NCI-H345 treated with DMSO at 0.1 percent for 48 hours (cell line): ENCODE results near the gene SULT4A1.
A peak's percentile ranks its signal among the peaks of the same experiment; 100 is the strongest.
"Not testable (repeated sequence)": the region's sequence is repeated elsewhere in the genome, so short reads cannot be mapped to it uniquely, and the experiment has no call there.

Source experiments
- DNase-seq: peaks from one replicate; lab custom pipeline; 2025; ENCODE audit not compliant: unreplicated experiment; lab: John Stamatoyannopoulos, UW

Gene SULT4A1

GRCh38 chr22:43887391-43887790, 25.1 kb upstream of the SULT4A1 start:
- no peak for DNase-seq

DNA sequence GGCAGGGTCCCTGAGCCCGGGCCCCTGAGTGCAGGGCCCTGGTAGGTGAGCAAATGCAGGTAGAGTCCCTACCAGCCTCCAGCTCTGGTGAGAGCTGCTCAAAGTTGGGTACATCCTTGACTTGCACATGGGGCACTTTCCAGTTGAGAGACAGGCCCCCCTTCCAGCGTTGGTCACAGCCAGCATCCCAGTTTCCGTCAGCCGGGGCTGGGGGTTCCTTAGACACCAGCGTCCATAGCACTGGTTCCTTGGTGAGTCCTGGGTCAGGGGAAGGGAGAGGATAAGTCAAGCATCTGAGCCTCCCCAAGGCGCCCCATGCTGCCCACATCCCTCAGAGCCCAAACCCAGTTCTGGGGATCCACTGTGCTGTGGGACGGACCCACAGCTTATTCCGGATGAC, 23.9 kb upstream of the SULT4A1 start:
- no peak for DNase-seq

GRCh38 chr22:43885786-43886185, 23.5 kb upstream of the SULT4A1 start:
- no peak for DNase-seq

- DNase-seq, result no peak
These were observed 23.0 kb upstream of the SULT4A1 start for GRCh38 chr22:43885319-43885671.

DNA sequence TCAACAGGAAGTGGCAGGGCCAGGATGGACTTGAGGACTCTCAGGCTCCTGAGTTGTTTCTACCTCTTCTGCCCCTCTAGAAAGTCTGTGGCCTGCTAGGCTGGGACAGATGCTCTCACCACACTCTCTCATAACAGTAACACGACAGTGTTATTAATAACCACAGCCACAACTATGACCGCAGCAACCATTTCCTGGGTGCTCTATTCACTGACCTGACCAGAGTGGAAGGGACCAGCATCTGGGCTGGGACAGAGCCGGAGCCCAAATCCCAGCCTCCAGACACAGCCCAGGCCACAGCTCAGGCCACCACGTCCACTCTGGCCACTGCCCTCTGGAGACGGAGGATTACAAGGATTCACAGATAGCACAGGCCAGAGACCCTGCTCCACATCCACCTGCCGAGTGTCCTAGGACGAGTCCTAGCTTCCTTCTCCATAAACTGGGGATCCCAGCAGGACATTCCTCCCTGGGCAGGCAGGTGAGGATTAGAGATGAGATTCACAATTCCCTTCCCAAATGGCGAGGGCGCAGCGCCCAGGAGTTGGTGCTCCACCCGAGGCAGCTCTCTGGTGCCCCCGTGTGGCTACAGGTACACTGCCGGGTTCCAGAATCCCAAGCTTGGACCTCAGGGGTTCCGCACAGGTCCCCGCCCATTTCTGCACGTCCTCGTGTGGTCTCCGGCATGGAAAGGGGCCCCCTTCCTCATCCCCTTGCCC, 22.4 kb upstream of the SULT4A1 start:
- DNase-seq, result peak; percentile 2

GRCh38 chr22:43883719-43884415, 21.6 kb upstream of the SULT4A1 start:
- no peak for DNase-seq

DNA sequence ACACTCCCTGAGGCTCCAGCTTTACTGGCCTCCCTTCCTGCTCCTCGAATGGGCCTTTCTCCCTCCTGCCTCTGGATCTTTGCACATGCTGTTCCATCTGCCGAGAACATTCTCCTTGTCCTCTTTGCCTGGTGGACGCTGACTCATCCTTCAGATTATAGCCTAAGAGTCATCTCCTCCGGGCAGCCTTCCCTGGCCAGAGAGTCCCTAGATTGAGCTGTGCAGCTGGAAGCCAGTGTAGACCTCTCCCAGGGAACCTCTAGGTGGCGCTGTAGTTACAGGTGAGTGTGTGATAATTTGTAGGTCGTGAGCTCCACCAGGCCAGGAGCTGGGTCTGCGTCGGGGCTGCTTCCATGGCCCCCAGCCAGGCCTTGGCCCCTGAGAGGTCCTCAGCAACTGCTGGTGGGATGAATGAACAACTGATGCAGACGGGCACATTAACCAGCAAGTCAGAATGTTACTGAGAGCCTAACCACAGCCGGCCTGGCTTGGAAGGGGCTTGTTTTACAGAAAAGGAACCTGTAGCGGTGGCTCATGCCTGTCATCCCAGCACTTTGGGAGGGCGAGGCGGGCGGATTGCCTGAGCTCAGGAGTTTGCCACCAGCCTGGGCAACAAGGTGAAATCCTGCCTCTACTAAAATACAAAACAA, 20.8 kb upstream of the SULT4A1 start:
- peak; percentile 25 for DNase-seq

GRCh38 chr22:43882122-43882767, 19.9 kb upstream of the SULT4A1 start:
- DNase-seq, result no peak

- DNase-seq, result no peak
These were observed 19.1 kb upstream of the SULT4A1 start for GRCh38 chr22:43881091-43882061.

- DNase-seq, result no peak
These were observed 18.3 kb upstream of the SULT4A1 start for GRCh38 chr22:43880541-43880991.

- no peak for DNase-seq
These were observed 17.7 kb upstream of the SULT4A1 start for GRCh38 chr22:43879901-43880540.

GRCh38 chr22:43878831-43879550, 16.7 kb upstream of the SULT4A1 start:
- DNase-seq, result no peak

GRCh38 chr22:43878079-43878795, 15.9 kb upstream of the SULT4A1 start:
- DNase-seq, result no peak

GRCh38 chr22:43876866-43877509, 14.7 kb upstream of the SULT4A1 start:
- DNase-seq, result no peak

- DNase-seq, result no peak
These were observed 7.5 kb upstream of the SULT4A1 start for GRCh38 chr22:43869799-43870198.

DNA sequence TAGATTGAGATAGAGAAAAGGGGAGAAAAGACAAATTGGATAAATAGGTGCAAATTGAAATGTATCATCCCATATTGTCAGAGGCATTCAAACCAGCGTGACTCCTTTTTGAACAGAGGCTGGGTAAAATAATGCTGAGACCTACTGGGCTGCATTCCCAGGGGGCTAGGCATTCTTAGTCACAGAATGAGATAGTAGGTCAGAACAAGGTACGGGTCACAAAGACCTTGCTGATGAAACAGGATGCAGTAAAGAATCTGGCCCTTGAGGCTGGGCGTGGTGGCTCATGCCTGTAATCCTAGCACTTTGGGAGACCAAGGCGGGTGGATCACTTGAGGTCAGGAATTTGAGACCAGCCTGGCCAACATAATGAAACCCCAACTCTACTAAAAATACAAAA, 6.7 kb upstream of the SULT4A1 start:
- not testable (repeated sequence) for DNase-seq

- DNase-seq, result no peak
These were observed 5.7 kb upstream of the SULT4A1 start for GRCh38 chr22:43867839-43868635.

DNA sequence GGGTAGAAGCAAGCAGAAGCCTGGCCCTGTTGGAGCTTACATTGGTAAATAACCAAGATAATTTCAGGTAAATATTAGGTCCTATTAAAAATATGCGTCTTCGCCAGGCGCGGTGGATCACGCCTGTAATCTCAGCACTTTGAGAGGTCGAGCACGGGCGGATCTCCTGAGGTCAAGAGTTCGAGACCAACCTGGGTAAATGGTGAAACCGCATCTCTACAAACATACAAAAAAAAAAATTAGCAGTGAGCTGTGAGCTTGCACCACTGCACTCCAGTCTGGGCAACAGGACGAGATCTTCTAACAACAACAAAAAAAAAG, 529 bp upstream of the SULT4A1 start:
- no peak for DNase-seq
